ENCODE measurements around the gene MTMR1. TPM values are rescaled to one million over a fixed set of nuclear protein-coding genes. Genes with fewer than 3 reads are reported as not detected.

The MTMR1 gene
- total RNA-seq, 2 experiments from 2014 or later: 41.1 to 41.2 TPM

- H3K4me3 Mint-ChIP-seq: no peak overlapping the region
- H3K36me3 Mint-ChIP-seq: peaks cover 4% of the 10 kb centered on the region
- no peak for ATAC-seq (ENCODE audit: low read depth)
- H3K27me3 Mint-ChIP-seq: no peaks in the 10 kb centered on the region
- H3K27ac Mint-ChIP-seq: no peak overlapping the region
- no peak for DNase-seq
- POLR2A ChIA-PET: no interaction called here
- H3K4me1 Mint-ChIP-seq: peaks cover 6% of the 10 kb centered on the region
- no peaks in the 10 kb centered on the region for H3K9me3 Mint-ChIP-seq
Measured at GRCh38 chrX:150759568-150760416, 66.6 kb downstream of the MTMR1 start.

DNA sequence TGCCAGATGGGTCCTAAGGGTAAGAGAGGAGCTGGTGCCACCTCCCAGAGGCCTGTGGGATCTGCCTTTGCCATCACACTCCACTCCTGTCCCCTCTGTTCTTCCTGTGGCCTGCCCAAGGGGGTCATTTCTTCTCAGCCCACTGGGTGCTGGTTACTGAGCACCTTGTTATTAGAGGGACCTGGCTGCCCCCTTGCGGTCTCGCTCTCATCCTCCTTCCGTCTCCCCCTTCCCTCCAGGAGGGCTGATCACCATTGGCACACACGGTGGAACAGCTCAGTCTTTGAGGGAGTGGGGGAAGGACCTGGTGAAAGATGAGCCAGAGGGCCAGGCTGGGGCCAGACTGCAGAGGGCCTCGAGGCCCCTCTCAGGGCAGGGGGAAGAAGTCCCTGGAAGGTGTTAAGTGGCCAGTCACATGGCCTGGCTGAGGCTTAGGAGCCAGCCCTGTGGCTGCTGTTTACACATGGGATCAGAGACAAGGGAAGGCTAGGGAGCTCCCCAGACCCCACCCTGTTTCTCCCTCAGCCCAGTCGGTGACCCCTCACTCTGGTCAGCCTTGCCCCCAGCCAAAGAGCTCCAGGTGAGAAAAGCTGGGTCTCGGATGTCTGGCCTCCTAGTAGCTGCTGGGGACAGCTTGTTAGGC lies 68.1 kb downstream of the MTMR1 start:
- ATAC-seq (ENCODE audit: low read depth) (no peak), DNase-seq (no peak)
- H3K9me3 Mint-ChIP-seq: no peaks in the 10 kb centered on the region
- H3K27ac Mint-ChIP-seq: no peak overlapping the region
- H3K4me3 Mint-ChIP-seq: no peak overlapping the region
- POLR2A ChIA-PET: no interaction called here
- no peaks in the 10 kb centered on the region for H3K4me1 Mint-ChIP-seq
- peaks cover 4% of the 10 kb centered on the region for H3K36me3 Mint-ChIP-seq
- H3K27me3 Mint-ChIP-seq: no peaks in the 10 kb centered on the region

- no peak for ATAC-seq (ENCODE audit: low read depth)
- POLR2A ChIA-PET: no interaction called here
- Mint-ChIP-seq H3K36me3 (peaks cover 4% of the 10 kb centered on the region), H3K4me1 (no peaks in the 10 kb centered on the region), H3K27me3 (no peaks in the 10 kb centered on the region), H3K27ac (no peak overlapping the region), H3K9me3 (no peaks in the 10 kb centered on the region), H3K4me3 (no peak overlapping the region)
- no peak for DNase-seq
Measured at GRCh38 chrX:150761819-150762216, 68.6 kb downstream of the MTMR1 start.

DNA sequence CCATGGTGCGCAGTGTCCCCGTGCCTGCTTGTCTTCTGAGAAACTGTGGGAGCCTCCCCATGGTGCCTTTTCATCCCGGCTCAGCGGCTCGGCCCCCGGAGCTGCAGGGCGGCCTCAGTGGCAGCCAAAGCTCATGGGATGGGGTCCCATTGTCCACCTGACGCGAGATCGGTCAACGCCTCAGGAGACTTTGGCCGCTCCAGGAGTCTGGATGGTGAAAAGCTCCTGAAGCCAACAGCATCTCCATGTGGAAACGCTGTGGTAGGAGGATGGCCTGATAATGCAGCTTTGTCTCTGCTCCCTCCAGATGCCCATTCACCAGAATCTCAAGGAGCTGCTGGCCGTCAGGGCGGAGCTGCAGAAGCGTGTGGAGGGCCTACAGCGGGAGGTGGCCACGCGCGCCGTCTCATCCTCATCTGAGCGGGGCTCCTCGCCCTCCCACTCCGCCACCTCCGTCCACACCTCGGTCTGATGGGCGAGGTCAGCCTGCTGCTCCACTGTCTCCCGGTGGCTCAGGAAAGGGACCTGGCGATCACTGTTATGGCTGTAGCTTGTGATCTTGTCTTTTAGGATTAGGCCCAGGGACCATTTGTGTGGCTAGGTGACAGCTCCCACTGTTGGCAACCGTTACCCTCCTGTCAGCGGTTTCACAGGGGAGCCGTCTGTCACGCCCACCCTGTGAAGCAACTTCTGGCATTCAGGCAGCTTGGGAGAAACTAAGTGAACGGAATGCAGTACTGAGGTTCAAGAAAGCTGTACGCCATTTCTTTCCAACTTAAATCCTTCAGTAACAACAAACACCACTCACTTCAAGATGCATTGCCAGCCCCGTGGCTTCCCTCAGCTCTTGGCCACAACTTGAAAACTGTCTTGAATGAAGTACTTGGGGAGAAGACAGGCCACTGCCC lies 69.3 kb downstream of the MTMR1 start:
- H3K27me3 Mint-ChIP-seq: no peaks in the 10 kb centered on the region
- POLR2A ChIA-PET: no interaction called here
- no peak for DNase-seq
- no peaks in the 10 kb centered on the region for H3K4me1 Mint-ChIP-seq
- H3K4me3 Mint-ChIP-seq: no peak overlapping the region
- no peak overlapping the region for H3K27ac Mint-ChIP-seq
- no peak for ATAC-seq (ENCODE audit: low read depth)
- no peaks in the 10 kb centered on the region for H3K9me3 Mint-ChIP-seq
- H3K36me3 Mint-ChIP-seq: peaks cover 2% of the 10 kb centered on the region

GRCh38 chrX:150763303-150763797 lies 70.2 kb downstream of the MTMR1 start:
- Mint-ChIP-seq H3K27me3 (no peaks in the 10 kb centered on the region), H3K4me3 (no peak overlapping the region), H3K9me3 (no peaks in the 10 kb centered on the region), H3K27ac (no peak overlapping the region), H3K36me3 (no peaks in the 10 kb centered on the region), H3K4me1 (no peaks in the 10 kb centered on the region)
- POLR2A ChIA-PET: no interaction called here
- ATAC-seq (ENCODE audit: low read depth): no peak
- no peak for DNase-seq

- H3K27ac Mint-ChIP-seq: no peak overlapping the region
- DNase-seq: no peak
- no peaks in the 10 kb centered on the region for H3K9me3 Mint-ChIP-seq
- H3K4me1 Mint-ChIP-seq: no peaks in the 10 kb centered on the region
- POLR2A ChIA-PET: no interaction called here
- no peaks in the 10 kb centered on the region for H3K27me3 Mint-ChIP-seq
- ATAC-seq (ENCODE audit: low read depth): no peak
- H3K4me3 Mint-ChIP-seq: no peak overlapping the region
- H3K36me3 Mint-ChIP-seq: no peaks in the 10 kb centered on the region
Measured at GRCh38 chrX:150763810-150764209, 70.6 kb downstream of the MTMR1 start.

DNA sequence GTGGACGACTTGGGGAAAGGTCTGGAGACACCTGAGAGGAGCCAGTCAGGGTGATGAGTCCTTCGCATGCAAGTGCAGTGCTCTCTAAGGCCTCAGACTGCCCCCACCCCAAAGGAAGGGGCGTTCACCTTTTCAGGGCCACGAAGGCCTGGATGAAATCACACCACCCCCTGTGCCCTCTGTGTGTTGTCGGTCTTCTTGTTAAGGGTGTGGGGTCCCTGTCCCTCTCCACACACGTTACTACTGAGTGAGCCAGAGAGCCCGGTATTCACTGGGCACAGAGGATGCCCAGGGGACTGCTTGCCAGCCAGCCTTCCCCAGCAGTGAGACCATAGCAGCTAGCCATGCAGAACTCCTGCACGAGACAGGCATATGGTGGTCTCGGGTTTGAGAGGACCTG lies 72.0 kb downstream of the MTMR1 start:
- Mint-ChIP-seq H3K4me1 (no peaks in the 10 kb centered on the region), H3K27ac (no peak overlapping the region), H3K4me3 (no peak overlapping the region), H3K9me3 (no peaks in the 10 kb centered on the region), H3K27me3 (no peaks in the 10 kb centered on the region), H3K36me3 (no peaks in the 10 kb centered on the region)
- DNase-seq: no peak
- no peak for ATAC-seq (ENCODE audit: low read depth)
- POLR2A ChIA-PET: no interaction called here

GRCh38 chrX:150765782-150766350 lies 72.7 kb downstream of the MTMR1 start:
- Mint-ChIP-seq H3K4me3 (no peak overlapping the region), H3K4me1 (no peaks in the 10 kb centered on the region), H3K27me3 (no peaks in the 10 kb centered on the region), H3K27ac (no peak overlapping the region), H3K36me3 (no peaks in the 10 kb centered on the region), H3K9me3 (no peaks in the 10 kb centered on the region)
- no peak for ATAC-seq (ENCODE audit: low read depth)
- POLR2A ChIA-PET: no interaction called here
- DNase-seq: no peak

DNA sequence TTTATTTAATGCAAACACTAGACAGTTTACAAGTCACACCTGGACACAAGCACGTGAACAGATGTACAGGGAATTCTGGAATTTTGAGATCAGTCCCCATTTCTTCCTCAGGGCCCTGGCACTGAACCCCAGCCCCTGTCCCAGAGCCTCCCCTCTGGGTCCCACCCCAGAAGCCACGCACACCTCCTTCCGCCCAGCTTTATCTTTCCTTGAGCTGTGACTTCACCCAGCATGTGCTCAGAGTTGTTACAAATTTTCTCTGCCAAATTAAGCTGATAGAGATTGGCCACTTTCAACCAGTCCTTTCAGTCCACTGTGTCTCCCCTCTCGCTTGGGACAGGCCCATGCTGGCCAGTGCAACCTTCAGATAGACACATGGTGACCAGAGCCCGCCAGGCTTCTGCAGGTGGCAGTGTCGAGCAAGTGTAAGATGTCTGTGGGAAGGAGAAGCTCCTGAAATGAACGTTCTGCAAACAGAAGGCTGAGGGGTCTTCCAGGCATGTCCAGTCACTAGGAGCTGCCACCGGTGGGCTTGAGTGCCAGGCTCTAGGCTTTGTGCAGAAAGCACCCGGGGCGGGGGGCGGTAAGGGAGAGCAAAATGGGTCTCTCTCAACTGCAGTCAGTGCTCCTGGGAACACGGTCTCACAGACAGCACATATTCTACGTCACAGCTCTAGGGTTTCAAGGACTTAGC lies 73.3 kb downstream of the MTMR1 start:
- H3K36me3 Mint-ChIP-seq: no peaks in the 10 kb centered on the region
- H3K27me3 Mint-ChIP-seq: no peaks in the 10 kb centered on the region
- peak; percentile 36 for ATAC-seq (ENCODE audit: low read depth)
- H3K27ac Mint-ChIP-seq: no peak overlapping the region
- no peaks in the 10 kb centered on the region for H3K9me3 Mint-ChIP-seq
- POLR2A ChIA-PET: no interaction called here
- H3K4me1 Mint-ChIP-seq: no peaks in the 10 kb centered on the region
- DNase-seq: no peak
- no peak overlapping the region for H3K4me3 Mint-ChIP-seq

- Mint-ChIP-seq H3K27ac (no peak overlapping the region), H3K27me3 (no peaks in the 10 kb centered on the region), H3K36me3 (no peaks in the 10 kb centered on the region), H3K4me1 (no peaks in the 10 kb centered on the region), H3K9me3 (no peaks in the 10 kb centered on the region), H3K4me3 (no peak overlapping the region)
- ATAC-seq (ENCODE audit: low read depth) (peak; percentile 18), DNase-seq (no peak)
- POLR2A ChIA-PET: no interaction called here
Measured at GRCh38 chrX:150767045-150767395, 73.8 kb downstream of the MTMR1 start.

- Mint-ChIP-seq H3K27ac (no peak overlapping the region), H3K4me1 (peaks cover 2% of the 10 kb centered on the region), H3K36me3 (no peaks in the 10 kb centered on the region), H3K9me3 (no peaks in the 10 kb centered on the region), H3K4me3 (no peak overlapping the region), H3K27me3 (no peaks in the 10 kb centered on the region)
- DNase-seq (no peak), ATAC-seq (ENCODE audit: low read depth) (no peak)
- POLR2A ChIA-PET: no interaction called here
Measured at GRCh38 chrX:150767475-150768131, 74.4 kb downstream of the MTMR1 start.

DNA sequence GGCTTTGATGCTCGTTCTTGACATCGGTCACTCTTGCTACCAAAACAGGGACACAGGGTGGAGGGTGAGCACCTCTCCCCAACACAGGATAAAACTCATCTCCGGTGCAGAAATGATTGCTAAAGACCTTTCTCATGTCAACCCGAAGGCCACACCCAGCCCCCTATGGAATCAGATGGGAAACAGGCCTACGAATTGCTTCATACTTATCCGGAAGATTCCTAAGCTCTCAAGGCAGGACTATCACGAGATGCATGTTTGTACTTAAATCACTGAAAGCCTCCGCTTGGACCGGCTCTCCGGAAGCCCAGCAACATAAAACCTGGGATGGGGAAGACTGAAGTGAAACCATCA lies 74.9 kb downstream of the MTMR1 start:
- no peak overlapping the region for H3K27ac Mint-ChIP-seq
- no peak for DNase-seq
- POLR2A ChIA-PET: no interaction called here

More for the DNA sequence above, 74.9 kb downstream of the MTMR1 start:
- no peaks in the 10 kb centered on the region for H3K27me3 Mint-ChIP-seq
- ATAC-seq (ENCODE audit: low read depth): no peak
- no peaks in the 10 kb centered on the region for H3K36me3 Mint-ChIP-seq
- no peak overlapping the region for H3K4me3 Mint-ChIP-seq
- H3K4me1 Mint-ChIP-seq: peaks cover 2% of the 10 kb centered on the region
- no peaks in the 10 kb centered on the region for H3K9me3 Mint-ChIP-seq

Measured in activated naive CD8-positive, alpha-beta T cell treated with anti-CD3 and anti-CD28 coated beads, Interleukin-2, amount 10 ng/mL, durations not matched to agents 7 days and 5 days (primary cell).